Measurements from ENCODE around the gene EML1.

Gene EML1

DNA sequence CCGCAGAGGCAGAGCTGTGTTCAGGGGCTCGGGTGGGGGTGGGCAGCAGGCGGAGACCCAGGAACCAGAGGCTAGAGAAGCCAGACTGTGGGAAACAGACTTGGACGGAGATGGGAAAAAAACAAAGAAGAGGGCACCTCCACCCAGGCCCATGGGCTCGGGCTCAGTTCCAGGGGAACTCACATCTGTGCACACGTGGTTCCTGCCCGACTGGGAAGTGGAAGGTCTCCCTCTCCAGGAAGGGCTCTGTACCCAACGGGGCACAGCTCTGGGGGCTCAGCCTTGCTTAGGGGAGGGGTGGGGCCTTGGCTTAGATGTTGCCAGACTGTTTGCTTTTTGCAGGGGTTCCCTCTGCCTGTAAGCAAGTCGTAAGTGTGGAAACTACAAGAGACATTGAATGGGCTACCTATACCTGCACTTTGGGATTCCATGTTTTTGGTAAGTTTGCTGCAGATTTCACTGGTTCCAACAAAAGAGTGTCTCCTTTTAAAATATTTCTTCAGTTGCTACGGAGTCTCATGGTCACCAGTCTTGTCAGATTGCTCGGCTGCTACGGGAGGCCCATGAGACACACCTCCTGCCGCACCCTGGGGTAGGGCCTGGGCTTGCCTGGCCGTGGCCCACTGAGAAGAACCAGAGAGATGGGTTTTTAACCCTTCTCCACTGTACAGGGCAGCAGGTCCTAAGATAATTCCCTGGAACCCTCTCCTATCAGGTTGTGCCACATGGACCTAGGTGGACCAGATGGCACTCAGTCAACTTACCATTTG lies 144.4 kb downstream of the EML1 start:
- no peak overlapping the region for H3K27ac ChIP-seq
- TF ChIP-seq, protein P1, sequence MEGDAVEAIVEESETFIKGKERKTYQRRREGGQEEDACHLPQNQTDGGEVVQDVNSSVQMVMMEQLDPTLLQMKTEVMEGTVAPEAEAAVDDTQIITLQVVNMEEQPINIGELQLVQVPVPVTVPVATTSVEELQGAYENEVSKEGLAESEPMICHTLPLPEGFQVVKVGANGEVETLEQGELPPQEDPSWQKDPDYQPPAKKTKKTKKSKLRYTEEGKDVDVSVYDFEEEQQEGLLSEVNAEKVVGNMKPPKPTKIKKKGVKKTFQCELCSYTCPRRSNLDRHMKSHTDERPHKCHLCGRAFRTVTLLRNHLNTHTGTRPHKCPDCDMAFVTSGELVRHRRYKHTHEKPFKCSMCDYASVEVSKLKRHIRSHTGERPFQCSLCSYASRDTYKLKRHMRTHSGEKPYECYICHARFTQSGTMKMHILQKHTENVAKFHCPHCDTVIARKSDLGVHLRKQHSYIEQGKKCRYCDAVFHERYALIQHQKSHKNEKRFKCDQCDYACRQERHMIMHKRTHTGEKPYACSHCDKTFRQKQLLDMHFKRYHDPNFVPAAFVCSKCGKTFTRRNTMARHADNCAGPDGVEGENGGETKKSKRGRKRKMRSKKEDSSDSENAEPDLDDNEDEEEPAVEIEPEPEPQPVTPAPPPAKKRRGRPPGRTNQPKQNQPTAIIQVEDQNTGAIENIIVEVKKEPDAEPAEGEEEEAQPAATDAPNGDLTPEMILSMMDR (conservative IDR thresholded peaks at IDR 0.05): no peak

DNA sequence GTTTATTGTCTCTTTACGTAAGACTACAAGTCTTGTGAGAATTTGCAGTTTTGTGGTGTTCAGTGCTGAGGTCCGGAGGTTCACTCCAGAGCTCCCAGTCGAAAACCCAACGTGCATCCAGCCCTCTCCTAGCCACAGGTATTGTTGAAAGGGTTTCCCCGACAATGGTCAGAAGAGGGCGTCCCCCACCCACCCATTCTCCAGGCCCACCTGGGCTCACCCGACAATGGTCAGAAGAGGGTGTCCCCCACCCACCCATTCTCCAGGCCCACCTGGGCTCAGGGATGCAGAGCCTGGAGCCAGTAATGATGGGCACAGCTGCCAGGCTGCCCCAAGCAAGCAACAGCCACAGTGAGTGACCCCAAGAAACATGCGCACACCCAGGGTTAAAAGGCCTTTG lies 145.2 kb downstream of the EML1 start:
- no peak for TF ChIP-seq ZFX (IDR thresholded peaks at IDR 0.05)
- TF ChIP-seq, protein P1 (conservative IDR thresholded peaks at IDR 0.05): no peak
- H3K27ac ChIP-seq: no peak overlapping the region

DNA sequence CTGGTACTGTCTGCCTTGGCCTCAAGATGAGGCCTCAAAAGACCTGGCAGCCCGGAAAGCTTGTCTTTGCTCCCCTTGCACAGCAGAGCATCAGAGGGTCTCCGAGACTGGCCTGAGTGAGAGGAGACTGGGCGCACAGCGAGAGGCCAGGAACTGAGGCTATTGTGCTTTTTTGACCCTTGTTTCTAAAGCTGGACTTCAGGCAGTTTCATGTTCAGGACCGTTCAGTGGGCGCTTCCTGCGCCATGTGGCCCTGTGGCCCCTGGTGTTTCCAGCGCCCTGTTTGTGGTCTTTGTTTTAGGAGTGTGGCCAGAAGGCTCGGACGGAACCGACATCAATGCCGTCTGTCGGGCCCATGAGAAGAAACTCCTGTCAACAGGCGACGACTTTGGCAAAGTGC lies 145.7 kb downstream of the EML1 start:
- no peak for TF ChIP-seq ZFX (IDR thresholded peaks at IDR 0.05)
- TF ChIP-seq, protein P1 (conservative IDR thresholded peaks at IDR 0.05): no peak

DNA sequence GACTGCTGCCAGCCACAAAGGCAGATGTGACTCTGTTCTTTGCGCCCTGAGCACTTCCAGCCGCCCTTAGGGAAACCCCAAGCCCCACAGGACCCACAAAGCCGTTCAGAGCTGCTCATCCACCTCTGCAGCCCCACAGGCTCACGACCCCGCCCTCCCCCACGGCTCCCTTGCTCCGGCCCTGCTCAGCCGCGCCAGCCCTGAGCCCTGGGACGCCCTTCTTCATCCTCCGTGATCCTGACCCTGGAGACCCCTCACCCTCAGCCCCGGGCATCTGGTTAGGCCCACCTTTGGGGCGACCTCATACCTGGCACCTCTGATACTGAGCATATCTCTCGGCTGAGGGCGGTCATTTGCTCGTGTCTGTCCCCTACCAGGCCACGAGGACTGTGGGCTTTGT lies 146.2 kb downstream of the EML1 start:
- TF ChIP-seq ZFX (IDR thresholded peaks at IDR 0.05): no peak
- TF ChIP-seq, protein P1 (conservative IDR thresholded peaks at IDR 0.05): no peak
- H3K27ac ChIP-seq: no peak overlapping the region

More for the DNA sequence above, 145.7 kb downstream of the EML1 start:
- H3K27ac ChIP-seq: no peak overlapping the region

DNA sequence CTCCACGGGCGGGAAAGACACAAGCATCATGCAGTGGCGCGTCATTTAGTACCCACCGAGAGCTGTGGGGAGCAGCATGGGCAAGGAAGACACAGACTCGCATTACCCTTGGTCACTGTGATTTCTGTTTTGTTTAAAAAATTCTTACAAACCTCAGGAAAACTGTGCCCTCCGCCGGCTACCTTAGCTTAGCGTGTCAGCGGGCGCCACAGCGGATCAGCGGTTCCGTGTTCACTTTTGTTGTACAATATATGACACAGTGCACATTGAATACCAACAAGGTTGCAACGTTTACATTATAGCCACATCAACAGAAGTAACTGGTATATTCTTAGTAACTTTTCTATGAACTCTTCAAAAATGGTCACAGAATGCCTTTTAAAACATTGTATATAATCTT lies 146.9 kb downstream of the EML1 start:
- no peak for TF ChIP-seq ZFX (IDR thresholded peaks at IDR 0.05)
- TF ChIP-seq, protein P1 (conservative IDR thresholded peaks at IDR 0.05): no peak
- no peak overlapping the region for H3K27ac ChIP-seq

DNA sequence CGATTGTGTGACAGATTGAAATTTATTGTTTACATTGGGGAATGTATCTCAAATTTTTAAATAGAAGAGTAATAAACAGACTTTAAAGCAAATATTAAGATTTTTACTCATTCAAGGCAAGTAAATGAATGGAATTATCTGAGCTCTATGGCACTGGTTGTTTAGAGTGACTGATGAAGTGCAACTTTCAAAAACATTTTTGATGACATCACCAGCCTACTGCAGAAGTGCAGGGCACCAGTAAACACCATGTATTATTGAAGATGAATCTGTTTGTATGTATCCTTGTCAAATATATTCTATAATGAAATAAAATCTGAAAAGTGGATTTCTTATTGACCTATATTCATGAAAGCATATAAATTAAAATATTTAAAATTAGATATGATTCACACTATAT lies 148.0 kb downstream of the EML1 start:
- TF ChIP-seq, protein P1 (conservative IDR thresholded peaks at IDR 0.05): no peak
- TF ChIP-seq ZFX (IDR thresholded peaks at IDR 0.05): no peak
- no peak overlapping the region for H3K27ac ChIP-seq

DNA sequence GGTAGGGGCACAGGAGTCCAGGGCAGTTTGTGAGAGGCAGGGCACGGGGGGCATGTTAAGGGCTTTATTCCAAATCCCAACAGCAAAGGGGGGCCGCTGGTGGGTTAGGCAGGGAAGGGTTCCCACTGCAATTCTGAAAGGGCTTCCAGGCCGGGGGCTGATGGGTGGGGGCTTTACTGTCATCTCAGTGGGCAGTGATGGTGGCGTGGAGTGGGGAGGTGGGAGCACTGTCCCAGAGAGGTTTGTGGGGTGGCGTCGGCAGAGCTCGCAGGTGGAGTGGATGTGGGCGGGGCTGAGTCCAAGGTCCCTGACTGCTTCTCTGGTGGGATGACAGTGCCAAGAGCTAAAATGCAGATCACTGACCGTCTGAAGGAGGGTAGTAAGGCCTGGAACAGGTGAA lies 150.4 kb downstream of the EML1 start:
- H3K27ac ChIP-seq: no peak overlapping the region
- TF ChIP-seq, protein P1 (conservative IDR thresholded peaks at IDR 0.05): no peak
- TF ChIP-seq ZFX (IDR thresholded peaks at IDR 0.05): no peak

Data from C4-2B (cell line).